Nephron (organoid): ENCODE measurements around the gene ANKRD33B.

Source experiments
- H3K27ac Mint-ChIP-seq, 3 experiments: 2 replicates each; pipeline ENCODE4 v1.8.0; 2020; ENCODE audit warnings: mixed read lengths in 3 of 3, mild to moderate bottlenecking in 2 of 3, moderate library complexity in 1 of 3
- H3K27me3 Mint-ChIP-seq: 2 replicates; pipeline ENCODE4 v1.8.0; 2021; ENCODE audit warnings: low read depth, mild to moderate bottlenecking, moderate library complexity, mixed read lengths
- H3K36me3 Mint-ChIP-seq: 2 replicates; pipeline ENCODE4 v1.8.0; 2020; ENCODE audit warnings: low read depth, mixed read lengths
- H3K4me1 Mint-ChIP-seq: 2 replicates; pipeline ENCODE4 v1.8.0; 2020; ENCODE audit warnings: mixed read lengths
- H3K4me3 Mint-ChIP-seq, 3 experiments: 2 replicates each; pipeline ENCODE4 v1.8.0; 2020; ENCODE audit warnings: mild to moderate bottlenecking in 3 of 3, mixed read lengths in 3 of 3, moderate library complexity in 2 of 3
- H3K9me3 Mint-ChIP-seq: 2 replicates; pipeline ENCODE4 v1.8.0; 2020; ENCODE audit warnings: mixed read lengths
- TF ChIP-seq, protein P1 (sequence below), 3 experiments: fragments of 200-600 bp; sonication (generic); IDR thresholded peaks; one replicate each; pipeline ENCODE4 v1.5.0; 2021; ENCODE audit warnings: antibody characterized with exemption in 3 of 3; ENCODE audit not compliant: unreplicated experiment in 3 of 3

Gene ANKRD33B

DNA sequence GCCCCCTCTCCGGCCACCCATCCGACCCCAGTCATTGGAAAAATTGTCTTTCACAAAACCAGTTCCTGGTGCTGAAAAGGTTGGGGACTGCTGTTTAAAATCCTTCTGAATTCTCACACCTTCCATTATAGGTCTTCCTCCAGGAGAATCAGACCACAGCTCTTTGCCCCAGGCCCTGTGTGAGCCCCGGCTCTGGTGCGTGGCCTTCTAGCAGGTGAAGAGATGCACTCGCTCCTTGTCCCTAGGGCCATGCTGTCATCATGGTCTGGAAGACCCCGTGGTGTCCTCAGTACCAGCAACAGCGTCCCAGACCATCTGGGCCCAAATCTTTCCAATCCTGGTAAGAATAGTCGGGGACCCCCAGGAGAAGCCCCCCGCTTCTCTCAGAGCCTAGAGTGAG is 101.9 kb downstream of the ANKRD33B start:
- H3K4me3 Mint-ChIP-seq, result no peak overlapping the region
- peaks cover 29% of the 10 kb centered on the region for H3K4me1 Mint-ChIP-seq
- H3K27me3 Mint-ChIP-seq, result peaks cover 20% of the 10 kb centered on the region

DNA sequence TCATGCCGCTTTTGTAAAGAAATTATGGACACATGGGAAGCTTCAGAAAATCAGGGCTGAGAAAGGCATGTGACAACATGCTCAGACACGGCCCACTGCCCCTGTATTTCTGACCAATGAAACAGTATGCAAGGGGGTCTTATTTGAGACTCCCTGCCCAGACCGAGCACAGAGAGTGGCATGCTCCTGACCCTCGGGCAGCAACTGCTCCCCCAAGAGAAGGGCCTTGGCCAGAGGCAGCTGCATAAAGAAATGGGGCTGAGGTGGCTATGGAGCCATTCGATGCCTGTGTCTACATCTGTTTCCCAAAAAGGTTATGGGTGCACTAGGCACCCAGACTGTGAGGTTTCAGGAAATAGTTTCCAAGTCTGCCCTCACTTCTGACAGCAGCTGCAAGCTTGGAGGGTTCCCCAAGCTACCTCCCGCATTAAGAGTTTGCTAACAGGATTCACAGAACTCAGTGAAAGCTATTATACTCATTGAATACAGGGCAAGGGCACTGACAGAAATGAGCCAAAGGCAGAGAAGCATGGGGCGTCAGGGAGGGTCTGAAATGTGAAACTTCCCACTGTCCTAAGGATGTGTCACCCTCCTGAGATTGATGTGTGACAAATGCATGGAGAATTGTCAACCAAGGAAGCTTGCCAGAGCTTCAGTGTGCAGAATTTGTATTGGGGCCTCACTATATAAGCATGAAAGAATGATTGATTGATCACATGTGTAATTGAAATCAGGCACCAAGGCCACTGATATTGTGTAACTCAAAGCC is 102.8 kb downstream of the ANKRD33B start:
- TF ChIP-seq, protein P1, sequence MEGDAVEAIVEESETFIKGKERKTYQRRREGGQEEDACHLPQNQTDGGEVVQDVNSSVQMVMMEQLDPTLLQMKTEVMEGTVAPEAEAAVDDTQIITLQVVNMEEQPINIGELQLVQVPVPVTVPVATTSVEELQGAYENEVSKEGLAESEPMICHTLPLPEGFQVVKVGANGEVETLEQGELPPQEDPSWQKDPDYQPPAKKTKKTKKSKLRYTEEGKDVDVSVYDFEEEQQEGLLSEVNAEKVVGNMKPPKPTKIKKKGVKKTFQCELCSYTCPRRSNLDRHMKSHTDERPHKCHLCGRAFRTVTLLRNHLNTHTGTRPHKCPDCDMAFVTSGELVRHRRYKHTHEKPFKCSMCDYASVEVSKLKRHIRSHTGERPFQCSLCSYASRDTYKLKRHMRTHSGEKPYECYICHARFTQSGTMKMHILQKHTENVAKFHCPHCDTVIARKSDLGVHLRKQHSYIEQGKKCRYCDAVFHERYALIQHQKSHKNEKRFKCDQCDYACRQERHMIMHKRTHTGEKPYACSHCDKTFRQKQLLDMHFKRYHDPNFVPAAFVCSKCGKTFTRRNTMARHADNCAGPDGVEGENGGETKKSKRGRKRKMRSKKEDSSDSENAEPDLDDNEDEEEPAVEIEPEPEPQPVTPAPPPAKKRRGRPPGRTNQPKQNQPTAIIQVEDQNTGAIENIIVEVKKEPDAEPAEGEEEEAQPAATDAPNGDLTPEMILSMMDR (IDR thresholded peaks at IDR 0.05; ENCODE audit: unreplicated experiment in 3 of 3), result no peak
- no peak overlapping the region for H3K27ac Mint-ChIP-seq
- H3K9me3 Mint-ChIP-seq, result no peaks in the 10 kb centered on the region
- H3K4me1 Mint-ChIP-seq, result peaks cover 29% of the 10 kb centered on the region
- no peaks in the 10 kb centered on the region for H3K36me3 Mint-ChIP-seq
- no peak overlapping the region for H3K4me3 Mint-ChIP-seq
- H3K27me3 Mint-ChIP-seq, result peaks cover 20% of the 10 kb centered on the region

More for the DNA sequence above, 101.9 kb downstream of the ANKRD33B start:
- Mint-ChIP-seq H3K9me3 (no peaks in the 10 kb centered on the region), H3K36me3 (no peaks in the 10 kb centered on the region), H3K27ac (no peak overlapping the region)
- TF ChIP-seq, protein P1 (IDR thresholded peaks at IDR 0.05; ENCODE audit: unreplicated experiment in 3 of 3), result no peak

DNA sequence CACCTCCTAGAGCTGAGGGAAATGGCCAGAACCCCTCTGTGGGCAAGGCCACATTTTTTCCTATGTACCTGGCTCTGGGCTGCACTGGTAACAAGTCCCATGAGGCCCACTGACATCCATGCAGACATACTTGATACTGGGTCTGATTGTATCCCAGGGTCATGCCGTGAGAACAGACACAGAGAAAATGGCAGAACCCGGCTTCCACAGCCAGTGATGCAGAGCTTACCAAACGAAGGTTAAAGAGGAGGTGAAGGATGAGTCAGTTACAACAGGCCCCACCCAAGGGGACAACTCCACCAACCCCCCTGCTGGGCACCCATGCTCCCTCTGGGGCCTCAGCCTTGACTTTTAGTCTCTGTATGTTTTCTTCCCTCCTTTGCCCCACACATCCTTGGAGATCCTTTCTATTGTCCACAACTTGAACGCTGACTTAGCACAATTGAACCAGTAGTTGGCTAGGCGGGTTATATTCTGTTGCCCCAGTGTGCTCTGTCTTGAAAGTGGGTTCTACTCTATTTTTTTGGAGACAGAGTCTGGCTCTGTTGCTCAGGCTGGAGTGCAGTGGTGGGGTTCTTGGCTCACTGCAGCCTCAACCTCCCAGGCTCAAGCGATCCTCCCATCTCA is 103.7 kb downstream of the ANKRD33B start:
- Mint-ChIP-seq H3K4me1 (peaks cover 29% of the 10 kb centered on the region), H3K9me3 (no peaks in the 10 kb centered on the region), H3K36me3 (no peaks in the 10 kb centered on the region), H3K27ac (no peak overlapping the region), H3K4me3 (no peak overlapping the region), H3K27me3 (peaks cover 16% of the 10 kb centered on the region)
- TF ChIP-seq, protein P1 (IDR thresholded peaks at IDR 0.05; ENCODE audit: unreplicated experiment in 3 of 3), result no peak

DNA sequence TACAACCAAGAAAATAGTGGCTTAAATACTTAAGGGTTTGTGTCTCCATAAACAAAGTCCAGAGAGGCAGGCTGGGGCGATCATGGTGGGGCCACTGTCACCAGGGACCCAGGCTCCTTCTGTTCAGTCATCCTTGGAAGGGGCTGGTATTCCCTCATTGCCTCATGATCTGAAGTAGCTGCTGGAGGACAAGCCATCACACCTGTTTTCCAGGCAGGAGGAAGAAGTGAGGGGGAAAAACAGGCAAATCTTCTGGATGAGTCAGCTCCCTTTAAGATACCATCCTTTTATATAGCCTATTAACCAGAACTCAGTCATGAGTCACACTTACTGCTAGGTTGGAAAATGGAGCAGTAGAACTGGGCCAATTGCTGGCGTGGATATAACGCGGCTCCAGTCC is 104.8 kb downstream of the ANKRD33B start:
- Mint-ChIP-seq H3K4me3 (no peak overlapping the region), H3K4me1 (peaks cover 23% of the 10 kb centered on the region), H3K27me3 (peaks cover 13% of the 10 kb centered on the region), H3K27ac (no peak overlapping the region), H3K36me3 (no peaks in the 10 kb centered on the region), H3K9me3 (no peaks in the 10 kb centered on the region)
- TF ChIP-seq, protein P1 (IDR thresholded peaks at IDR 0.05; ENCODE audit: unreplicated experiment in 3 of 3), result no peak

DNA sequence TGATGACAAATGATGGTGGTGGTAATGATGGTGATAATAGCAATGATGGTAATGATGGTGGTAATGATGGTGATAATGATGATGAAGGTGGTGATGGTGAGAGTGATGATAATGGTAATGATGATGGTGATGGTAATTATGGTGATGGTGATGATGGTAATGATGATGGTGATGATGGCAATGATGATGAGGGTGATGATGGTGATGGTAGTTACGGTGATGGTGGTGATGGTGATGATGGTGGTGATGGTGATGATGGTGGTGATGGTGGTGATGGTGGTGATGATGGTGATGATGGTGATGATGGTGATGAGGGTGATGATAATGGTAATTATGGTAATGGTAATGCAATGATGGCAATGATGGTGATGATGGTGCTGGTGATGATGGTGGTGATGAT is 106.1 kb downstream of the ANKRD33B start:
- H3K9me3 Mint-ChIP-seq, result no peaks in the 10 kb centered on the region
- no peak overlapping the region for H3K4me3 Mint-ChIP-seq

More for the DNA sequence above, 106.1 kb downstream of the ANKRD33B start:
- TF ChIP-seq, protein P1 (IDR thresholded peaks at IDR 0.05; ENCODE audit: unreplicated experiment in 3 of 3), result no peak
- H3K27ac Mint-ChIP-seq, result no peak overlapping the region
- H3K36me3 Mint-ChIP-seq, result no peaks in the 10 kb centered on the region
- peaks cover 5% of the 10 kb centered on the region for H3K27me3 Mint-ChIP-seq
- peaks cover 11% of the 10 kb centered on the region for H3K4me1 Mint-ChIP-seq
